ENCODE results near the gene GFOD1.

Gene GFOD1

DNA sequence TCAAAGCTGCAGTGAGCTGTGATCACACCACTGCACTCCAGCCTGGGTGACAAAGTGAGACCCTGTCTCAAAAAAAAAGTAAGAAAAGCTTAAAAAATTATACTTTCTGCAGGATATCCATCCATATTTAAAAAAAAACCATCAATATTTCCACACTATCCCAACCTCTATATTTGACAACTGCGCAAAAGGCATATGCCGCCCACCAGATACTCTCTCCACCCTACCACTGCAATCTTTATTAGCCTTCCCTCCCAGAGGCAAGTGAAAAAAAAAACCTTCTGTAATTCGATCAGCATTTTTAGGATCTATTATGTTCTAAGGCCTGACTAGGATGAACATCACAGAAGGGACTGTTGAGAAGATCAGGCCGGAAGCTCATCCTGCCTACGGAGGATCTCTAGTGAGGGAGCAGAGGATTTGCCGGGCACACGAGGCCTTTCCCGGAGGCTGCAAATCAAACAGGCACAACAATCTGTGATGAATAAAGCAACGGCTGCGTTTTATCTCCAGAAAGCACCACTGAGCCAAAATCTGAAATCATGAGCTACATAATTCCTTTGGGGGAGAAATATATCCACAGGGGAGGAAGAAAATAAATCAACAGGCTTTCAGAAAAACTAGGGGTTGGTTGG is 65.9 kb downstream of the GFOD1 start:
- no peak for DNase-seq

DNA sequence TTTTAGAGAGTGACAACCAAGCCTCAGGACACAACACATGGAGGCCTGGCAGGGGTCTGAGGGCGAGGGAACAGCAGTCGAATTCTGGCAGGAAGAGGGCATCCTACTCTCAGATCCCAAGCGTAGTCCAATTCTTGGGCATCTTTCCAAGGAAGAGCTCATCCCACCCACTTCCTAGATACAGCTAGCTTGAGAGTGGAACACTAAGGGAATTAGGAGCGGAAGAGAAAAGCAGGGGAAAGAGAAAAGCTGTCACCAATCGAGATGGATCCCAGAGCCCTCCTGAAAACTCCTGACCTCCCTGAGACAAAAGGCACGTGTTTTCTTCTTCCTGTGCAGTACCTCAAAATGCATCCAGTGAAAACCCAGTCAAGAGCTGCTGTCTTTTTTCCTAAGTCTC is 67.1 kb downstream of the GFOD1 start:
- no peak for DNase-seq

DNA sequence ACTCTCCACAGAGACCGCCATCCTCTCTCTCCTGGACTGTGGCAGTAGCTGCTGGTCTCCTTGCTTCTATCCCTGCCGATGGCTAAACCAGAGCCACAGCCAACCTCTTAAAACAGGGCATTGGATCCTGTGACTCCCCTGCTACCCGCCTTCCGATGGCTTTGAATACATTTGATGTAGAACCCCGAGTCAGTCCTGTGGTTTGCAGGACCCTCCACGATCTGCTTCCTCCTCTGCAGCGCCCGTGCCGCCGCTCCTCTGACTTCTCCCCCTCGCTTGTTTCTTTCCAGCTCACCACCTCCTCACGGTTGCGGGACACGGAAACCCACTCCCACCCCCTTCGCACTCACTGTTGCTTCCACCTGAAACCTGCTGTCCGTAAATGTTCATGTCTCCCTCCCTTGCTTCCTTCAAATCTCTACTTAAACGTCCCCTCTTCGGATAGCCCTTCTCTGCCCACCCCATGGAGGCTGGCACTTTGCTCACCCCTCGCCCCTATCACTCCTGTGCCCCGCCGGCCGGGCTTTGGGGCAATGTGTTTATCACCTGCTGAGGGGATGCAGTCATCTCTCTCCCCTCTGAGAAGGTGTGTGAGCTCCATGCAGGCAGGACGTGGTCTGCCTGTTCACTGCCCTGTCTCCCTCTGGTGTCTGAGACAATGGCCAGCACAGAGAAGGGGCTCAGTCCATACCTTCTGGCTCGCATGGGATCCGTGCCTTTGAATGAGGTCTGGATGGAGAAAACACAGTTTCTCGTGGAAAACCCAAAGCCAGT is 67.8 kb downstream of the GFOD1 start:
- no peak for DNase-seq

DNA sequence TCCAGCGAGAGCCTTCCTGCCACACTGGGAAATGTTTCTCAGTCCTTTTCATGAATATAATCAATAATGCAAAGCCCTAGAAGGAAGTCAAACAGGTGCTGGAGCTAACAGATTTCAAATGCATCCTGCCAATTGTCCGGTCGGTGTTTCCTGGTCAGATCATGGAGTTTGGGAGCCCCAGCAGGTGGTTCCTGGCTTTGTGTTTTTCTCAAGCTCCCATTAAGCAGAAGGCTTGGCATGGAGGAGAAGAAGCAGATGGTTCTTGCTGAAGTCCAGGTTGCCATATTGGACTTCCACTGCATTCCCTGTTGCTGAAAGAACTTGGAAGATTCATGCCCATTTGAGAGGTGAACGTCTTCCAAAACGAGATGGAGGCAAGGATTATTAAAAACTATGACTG is 68.6 kb downstream of the GFOD1 start:
- no peak for DNase-seq

DNA sequence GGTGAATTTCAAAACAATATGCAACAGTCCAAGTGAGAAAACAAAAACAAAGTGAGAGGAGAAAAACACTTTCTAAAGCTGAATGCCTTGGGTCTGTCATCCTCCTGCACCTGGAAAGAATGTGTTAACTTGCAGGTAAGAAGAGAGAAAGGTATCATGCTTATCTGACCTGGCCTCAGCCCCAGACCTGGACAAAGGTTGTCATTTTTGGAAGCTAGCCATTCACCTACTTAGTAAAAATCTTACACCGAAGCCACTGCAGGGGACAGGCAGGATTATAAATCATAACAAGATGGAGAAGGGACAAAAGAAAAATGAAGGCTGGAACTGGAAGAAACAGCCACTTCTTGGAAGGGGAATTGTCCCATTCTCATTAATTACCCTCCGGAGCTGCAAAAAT is 69.4 kb downstream of the GFOD1 start:
- DNase-seq = no peak

DNA sequence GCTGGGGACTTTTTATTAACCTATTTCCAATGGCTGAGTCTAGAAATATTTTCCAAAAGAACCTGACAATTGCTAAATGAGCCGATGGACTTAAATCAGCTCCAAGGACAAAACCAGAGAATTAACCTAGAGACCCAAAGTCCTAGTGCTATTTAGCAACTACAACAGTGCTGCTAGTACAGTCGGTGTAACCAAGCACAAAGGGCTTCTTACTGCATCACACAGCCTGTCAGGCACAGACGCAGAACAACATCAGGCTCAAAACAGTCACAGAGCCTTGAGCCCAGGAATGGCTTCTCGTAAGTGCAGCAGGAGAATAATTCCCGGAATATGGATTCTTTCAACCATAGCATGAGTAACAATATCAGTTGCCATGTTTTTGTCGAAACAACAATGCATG is 70.0 kb downstream of the GFOD1 start:
- DNase-seq = no peak

DNA sequence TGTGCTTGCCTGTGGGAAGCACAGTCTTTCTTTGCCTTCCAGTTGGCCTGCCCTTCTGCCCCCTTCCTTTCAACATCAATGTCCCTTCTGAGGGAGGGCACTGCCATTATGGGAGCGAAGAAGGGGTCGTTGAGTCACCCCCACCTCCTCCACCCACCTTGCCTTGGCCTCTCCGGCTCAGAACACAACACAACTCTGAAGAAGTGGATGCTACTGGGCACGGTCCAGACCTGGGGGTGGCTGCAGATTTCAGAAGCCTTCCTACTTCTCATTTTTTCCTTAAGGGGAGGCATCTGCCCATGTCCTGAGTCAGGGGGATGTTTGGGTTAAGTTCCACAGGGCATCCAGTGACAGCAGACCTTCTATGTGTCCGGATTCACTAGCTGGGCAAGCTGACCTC is 72.1 kb downstream of the GFOD1 start:
- no peak for DNase-seq

DNA sequence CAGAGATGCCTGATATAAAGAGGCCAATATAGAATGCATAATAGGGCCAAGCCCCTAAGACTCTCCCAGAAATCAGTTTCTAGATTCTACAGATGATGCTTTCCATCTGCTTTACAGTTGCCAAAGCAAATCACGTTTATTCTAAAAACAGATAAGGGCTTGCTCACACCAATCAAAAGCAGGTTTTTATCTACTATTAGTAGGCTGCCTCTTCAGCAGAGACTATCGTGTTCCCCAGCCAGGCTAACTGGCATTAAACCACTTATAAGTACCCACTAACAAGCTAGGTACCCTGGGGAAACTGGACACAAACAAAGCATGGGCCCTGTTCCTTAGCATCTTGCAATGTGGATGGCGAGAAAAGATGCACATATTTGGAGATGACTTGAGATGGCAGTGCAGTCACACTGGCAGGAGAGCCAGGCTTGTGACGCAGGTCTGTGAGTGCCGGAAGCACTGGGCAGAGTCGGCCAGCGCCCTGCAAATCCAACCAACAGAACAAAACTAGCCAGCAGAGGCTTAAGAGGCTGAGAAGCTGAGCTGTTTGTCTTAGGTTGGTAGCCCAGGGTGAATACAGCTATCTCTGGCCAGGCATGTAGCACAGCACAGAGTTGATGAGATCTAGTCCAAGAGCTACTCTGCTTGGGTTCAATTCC is 73.4 kb downstream of the GFOD1 start:
- DNase-seq = peak in 1 of 2 donors; percentile 17

DNA sequence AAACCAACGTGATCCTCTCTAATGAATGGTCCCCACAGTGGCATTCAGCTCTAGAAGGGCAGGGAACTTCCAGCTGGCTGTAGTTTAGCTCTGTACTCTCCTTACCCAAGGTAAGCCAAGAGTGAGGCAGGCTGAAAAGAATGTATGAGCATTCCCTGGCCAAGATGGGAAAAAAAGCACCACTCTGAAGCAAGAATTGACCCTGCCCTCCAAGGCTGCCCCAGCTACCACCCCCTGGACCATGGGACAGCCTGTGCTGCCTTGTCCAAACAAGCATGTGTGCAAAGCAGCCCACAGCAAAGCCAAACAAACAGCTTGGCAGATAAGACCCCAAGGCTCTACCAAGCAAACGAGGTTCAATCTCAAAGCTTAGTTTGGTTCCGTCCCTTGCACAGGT is 73.9 kb downstream of the GFOD1 start:
- DNase-seq = no peak

DNA sequence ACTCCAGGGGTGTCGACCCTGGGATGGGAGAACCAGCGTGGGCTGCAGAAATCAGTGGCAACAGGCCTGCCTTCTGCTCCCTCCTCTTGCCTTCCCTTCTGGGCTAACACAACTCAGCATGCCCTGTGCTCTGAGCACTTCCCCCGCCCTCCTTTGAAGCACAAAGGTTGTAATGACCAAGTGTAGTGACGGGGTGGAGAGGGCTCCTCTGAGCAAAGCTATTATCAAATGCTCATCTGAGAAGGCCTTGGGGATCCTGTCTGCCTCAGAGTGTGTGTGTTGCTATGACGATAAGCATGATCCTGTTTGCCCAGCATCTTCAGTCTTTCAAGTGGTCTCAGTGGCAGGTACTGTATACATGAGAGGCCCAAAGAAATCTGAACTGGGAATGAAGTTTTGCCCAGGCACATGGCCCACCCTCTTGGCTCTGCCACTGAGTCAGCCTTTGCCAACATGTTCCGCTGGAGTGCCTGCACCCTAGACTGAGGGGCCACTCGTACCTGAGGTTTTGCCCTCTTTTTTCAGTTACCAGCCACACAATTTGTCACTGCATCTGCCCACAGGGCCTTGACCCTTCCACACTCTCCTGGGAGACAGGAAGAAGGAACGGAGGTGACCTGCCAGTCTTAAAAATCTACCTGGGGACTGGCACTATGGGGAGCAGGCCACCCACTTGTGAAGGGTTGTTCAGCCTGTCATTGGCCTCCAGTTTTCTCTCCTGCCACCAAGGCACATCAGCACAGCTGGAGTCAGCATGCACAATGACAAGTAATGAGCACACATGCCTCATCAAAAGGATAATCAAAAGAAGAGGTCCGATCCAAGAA is 74.5 kb downstream of the GFOD1 start:
- no peak for DNase-seq

DNA sequence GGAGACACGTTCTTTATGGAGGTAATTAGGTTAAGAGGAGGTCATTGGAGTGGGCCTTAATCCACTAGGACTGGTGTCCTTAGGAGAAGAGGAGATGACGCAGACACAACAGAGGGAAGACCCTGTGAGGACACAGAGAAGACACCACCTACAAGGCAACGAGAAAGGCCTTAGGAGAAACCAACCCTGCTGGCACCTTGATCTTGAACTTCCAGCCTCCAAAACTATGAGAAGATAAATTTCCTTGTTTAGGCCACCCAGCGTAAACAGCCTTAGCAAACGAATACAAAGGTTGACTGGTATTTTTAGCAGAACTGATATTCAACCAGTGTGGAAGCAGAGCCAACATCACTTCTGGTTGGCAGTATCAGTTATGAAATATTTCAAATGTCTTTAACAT is 75.2 kb downstream of the GFOD1 start:
- DNase-seq = no peak

DNA sequence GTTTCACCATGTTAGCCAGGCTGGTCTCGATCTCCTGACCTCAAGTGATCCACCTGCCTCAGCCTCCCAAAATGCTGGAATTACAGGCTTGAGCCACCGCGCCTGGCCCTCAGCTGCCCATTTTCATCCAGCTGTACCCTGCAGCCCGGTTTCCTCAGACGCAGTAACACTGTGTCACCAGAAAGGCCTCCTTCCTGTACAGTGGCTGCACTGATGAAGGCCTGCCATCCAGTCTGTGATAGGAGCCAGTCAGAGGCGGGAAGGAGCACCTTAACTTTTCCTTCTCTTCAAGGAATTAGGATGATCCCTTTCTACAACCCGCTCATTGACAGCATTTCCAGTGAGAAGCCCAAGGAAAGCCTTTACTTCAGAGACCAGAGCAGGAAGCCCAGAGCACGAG is 75.9 kb downstream of the GFOD1 start:
- no peak for DNase-seq

DNA sequence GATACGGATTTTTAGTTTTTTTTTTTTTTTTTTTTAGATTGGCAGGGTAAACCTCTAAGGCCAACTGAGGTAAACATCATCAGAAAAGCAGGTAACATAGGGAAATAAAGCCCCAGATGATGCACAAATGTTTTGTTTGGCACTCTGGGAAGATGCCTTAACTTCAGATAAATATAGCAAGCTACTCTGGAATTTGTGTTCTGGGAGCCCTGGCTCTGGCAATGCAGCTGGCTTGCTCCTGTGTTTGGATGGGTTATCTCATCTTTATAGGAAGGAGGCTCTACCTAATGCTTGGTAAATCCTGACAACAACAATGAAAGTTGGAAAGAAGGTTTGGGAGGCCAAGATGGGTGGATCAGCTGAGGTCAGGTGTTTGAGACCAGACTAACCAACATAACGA is 77.4 kb downstream of the GFOD1 start:
- DNase-seq = no peak

DNA sequence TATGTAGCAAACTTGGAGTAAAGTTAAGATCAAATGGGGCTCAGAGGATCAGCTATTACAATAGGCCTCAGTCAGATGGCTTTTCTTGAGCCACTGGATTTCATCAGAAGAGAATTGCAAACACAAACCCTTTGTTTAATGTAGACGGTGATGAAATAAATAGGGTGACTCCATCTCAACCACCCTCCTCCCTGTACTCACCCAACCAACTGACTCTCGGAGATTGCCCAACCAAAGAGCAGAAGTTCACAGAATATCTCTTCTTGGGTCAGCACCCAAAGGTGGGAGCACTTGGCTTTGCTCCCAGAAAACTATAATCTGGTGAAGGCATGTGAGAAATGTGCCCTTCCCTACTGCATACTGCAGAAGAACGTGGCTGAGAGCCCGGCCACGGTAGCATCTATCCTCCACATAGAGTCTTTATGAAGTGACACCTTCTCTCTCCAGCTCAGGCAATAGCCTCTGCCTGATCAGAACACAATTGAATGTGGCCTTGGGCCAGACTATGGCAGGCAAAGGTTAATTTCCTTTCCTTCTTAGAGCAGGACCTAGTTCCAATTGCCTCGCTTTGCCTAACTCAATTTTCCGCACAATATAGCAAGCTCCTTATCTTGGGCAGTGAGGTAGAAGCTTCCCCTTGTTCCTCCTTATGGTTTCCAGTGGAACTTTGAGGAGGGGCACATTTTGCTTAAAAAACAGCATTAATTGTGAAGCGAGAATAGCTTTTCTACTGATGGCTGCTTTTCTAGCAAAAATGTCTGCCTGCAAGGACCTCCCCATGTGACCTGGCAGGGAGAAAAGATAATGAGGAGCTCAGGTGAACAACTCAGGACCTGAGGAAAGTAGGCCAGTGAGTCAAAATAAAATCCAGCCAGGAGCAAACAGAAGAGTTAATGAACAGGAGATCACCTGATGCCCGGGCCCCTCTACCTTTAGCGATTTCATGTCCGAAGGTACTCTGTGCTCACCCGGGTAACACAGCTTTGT is 79.4 kb downstream of the GFOD1 start:
- DNase-seq = no peak

DNA sequence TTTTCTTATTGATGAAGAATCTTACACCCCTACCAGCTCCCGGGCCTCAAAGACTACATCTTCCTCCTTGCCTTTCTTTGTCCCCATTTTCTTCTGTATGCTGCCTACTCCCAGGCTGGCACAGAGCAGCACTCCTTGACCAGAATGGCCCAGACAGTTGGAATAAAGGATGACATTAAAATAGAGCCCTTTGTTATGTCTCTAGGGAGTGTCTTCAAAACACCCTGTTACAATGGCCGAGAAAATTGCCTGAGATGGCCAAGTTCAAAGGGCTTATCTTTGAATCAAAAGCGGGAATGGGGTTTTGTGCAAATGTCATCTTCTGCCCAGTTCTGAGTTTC is 80.1 kb downstream of the GFOD1 start:
- DNase-seq = no peak

DNA sequence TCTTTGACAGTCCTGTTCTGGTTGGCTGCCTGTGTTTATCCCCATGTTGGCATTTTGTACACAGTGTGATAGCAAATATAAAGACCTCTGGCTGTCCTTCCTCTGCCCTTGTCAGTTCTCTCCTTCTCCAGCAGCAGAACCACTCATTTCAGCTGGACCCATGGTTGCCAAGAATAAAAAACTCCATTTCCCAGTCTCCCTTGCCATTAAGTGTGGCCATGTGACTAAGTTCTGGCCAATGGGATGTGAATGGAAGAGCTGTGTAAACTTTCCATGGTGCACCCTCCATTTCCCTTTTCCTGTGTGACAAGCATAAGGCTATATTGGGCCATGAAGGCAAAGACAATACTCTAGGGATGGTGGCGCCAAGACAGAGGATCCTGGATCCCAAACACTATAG is 80.6 kb downstream of the GFOD1 start:
- no peak for DNase-seq

DNA sequence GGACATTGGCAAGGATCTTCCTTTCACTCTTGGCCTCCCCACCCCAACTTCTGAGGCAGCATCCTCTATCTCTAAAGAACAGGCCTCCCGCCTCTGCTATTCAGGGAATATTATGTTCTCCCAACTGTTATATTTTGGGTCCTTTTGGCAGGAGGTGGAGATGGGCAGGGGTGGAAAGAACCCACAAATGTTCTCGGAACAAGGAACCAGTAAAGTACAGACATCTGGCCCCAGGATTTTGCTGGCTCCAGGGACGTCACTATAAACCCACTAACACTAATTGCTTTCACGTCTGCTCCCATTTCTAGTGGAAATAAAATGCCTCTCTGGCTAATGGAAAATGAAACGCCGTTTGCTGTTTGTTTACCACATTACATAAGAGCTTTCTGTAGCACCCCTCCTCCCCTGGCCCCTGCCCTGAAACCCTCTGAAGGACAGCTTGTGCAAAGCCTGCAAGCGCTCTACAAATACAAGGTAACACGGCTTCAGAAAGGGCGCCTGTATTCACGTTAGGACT is 81.4 kb downstream of the GFOD1 start:
- no peak for DNase-seq

DNA sequence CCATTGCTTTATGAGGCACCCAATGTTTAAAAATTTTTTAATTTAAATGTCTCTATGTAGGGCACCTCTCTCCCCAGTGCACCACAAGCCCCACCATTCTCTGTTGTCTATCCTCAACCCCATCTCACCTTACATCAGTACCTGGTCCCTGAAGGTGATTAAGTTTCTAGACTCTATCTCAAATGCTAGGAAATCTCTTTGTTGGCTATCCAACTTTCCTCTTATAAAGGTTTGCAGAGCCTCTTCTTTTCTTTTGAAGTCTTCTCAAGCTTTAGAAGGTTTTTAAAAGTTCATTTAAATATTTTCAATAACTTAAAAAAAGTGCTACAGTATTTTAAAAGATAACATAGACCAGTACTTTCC is 82.5 kb downstream of the GFOD1 start:
- DNase-seq = no peak

DNA sequence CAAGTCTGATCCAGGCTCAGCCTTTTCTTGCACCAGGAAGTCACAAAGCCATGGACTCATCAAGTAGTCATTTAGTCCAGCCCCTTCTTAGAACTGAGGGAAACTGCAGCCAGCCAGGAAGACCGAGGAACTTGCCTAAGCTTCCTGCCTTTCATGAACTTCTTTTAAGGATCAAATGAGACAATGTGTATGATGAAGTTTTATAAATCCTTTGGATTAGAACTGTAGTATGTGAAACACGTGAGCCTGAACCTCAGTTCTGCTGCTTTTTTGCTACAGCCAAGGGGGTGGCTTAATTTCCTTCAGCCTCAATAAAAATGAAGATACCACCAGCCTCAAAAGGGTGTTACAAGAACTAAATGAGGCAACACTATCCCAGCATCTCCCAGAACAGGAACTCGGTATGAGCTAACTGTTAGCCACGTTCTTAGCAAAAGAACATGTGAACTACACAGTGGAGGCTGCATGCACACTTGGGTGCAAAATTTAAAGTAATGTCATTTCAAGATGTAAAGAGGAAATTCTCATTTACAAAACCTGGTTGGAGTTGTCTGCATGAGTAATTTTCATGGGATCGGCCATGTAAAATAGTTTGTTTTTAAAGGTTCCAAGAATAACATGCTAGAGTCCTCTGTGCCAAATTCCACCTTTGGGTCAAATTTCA is 83.0 kb downstream of the GFOD1 start:
- DNase-seq = no peak

DNA sequence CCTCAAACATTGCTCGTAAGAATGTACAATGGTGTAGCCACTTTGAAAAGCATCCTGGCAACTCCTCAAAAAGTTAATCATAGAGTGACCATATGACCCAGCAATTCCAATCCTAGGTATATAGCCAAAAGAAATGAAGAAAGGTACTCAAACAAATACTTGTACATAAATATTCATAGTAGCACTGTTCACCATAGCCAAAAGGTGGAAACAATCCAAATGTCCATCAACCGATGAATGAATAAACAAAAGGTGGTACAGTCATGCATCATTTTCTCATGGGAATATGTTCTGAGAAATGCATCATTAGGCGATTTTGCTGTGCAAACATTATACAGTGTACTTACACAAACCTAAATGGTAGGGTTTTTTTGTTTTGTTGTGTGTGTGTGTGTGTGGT is 84.7 kb downstream of the GFOD1 start:
- DNase-seq = no peak

DNA sequence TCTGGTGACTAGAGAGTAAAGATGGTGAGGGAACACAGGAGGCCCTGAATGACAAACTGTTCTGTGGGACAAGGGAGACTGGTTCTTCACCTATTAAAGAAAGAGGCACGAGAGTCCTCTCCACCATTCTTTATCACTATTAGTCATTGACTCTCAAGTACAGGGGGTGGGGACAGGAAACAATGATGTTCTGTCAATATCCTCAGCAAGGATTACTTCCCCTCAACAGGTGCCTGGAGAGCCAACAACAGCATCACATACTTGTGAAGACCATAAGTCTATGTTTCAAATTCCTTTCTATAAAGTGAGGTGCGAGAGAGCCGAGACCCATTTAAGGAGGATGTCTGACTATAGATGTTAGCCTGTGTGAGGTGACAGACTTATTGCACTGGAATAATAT is 86.6 kb downstream of the GFOD1 start:
- no peak for DNase-seq

Data from stimulated activated CD4-positive, alpha-beta T cell treated with anti-CD3 and anti-CD28 coated beads, Interleukin-2, amount 100 ng/mL, for 24 hours (primary cell).